GM18502 (cell line): Measurements from ENCODE around the gene HSD3B7.
A peak's percentile ranks its signal among the peaks of the same experiment; 100 is the strongest.

Source experiments
- ATAC-seq: cut with Tn5 transposase; IDR thresholded peaks from one replicate; pipeline ENCODE4 v1.9.1; 2021; ENCODE audit warnings: mild to moderate bottlenecking; ENCODE audit not compliant: unreplicated experiment, poor library complexity

HSD3B7 gene

DNA sequence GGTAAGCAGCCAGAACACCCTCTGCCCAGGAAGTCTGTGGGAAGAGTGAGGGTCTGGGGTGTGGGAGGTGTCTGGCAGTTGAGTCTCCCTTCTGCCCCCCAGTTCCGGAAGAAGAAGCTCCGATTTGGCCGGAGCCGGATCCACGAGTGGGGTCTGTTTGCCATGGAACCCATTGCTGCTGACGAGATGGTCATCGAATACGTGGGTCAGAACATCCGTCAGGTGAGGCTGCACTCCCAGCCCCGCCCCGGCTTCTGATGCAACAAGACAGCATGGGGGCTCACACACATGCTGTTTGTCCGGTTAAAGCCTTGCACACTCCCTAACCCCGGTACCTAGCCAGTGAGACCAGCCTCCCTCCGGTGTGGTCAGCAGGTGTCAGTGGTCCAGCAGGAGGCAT lies 4.0 kb upstream of the HSD3B7 start:
- ATAC-seq, result no peak

DNA sequence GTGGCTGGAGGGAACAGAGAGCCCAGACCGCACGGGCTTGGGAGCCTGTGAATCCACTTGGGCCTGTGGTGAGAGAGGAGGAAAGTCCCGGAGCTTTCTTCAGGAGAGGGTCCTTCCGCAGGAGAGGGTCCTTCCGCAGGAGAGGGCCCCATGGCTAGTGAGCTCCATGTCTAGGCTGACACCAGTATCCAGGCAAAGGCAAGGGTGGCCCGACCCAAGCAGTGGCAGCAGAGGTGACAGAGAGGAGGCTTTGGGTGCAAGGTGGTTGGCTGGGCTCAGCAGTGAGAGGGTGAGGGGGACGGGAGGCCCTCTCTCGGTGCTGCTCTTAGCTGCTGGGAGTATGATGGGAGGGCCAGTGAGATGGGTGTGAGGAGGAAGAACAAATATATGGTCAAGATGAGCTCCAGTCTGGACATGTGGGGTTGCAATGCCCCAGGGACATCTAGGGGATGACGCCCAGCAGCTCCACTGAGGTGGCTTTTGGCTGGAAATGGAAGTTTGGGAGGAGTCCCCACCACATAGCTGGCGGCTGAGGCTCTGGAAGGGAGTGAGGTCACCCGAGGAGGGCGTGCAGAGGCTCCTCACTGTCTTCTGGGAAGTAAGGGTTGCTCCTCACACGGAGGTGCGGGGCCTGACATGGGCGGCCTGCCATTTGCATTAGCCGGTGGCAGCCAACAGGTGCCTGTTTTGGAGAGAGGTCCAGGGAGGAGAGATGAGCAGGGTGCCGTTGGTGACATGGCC lies 2.3 kb upstream of the HSD3B7 start:
- no peak for ATAC-seq

DNA sequence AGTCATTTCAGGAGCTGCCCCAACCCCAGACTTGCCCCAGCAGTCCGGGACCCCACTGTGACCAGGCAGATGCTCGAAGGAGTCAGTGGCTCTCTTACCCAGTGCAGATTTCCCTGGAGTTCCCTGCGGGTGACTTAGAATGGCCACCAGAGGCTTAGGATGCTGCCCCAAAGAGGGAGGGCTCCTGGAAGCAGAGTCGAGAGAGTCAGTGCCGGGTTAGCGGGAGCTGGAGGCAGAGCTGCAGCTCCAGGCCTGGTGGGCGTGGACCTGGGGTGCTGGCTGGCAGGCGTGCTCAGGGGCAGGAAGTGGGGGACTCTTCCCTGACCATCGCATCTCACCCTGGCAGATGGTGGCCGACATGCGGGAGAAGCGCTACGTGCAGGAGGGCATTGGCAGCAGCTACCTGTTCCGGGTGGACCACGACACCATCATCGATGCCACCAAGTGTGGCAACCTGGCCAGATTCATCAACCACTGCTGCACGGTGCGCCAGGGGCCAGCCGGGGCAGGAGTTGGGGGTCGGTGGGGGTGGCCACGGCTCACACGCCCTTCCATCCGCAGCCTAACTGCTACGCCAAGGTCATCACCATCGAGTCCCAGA lies 1.6 kb upstream of the HSD3B7 start:
- ATAC-seq, result no peak

DNA sequence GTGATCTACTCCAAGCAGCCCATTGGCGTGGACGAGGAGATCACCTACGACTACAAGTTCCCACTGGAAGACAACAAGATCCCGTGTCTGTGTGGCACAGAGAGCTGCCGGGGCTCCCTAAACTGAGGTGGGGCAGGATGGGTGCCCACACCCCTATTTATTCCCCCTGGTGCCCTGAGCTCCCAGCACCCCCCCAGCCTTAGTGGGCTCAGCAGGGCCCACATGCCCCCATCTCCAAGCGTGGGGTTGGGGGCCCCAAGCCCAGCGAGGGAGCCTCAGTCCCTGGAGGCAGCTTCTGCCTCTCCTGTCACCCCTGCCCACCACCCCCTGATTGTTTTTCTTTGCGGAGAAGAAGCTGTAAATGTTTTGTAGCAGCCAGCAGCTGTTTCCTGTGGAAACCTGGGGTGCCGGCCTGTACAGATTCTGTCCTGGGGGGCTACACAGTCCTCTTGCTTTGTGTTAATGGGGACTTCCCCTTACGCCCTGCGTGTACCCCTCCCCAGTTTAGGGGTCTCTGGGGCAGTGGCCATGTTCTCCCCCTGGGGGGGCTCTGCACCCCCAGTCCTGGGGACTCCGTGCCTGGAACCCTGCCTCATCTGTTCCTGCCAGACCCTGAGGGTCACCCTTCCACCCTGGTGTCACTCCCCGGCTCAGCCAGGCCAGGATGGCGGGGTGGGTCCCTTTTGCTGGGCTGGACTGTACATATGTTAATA lies 953 bp upstream of the HSD3B7 start:
- no peak for ATAC-seq

DNA sequence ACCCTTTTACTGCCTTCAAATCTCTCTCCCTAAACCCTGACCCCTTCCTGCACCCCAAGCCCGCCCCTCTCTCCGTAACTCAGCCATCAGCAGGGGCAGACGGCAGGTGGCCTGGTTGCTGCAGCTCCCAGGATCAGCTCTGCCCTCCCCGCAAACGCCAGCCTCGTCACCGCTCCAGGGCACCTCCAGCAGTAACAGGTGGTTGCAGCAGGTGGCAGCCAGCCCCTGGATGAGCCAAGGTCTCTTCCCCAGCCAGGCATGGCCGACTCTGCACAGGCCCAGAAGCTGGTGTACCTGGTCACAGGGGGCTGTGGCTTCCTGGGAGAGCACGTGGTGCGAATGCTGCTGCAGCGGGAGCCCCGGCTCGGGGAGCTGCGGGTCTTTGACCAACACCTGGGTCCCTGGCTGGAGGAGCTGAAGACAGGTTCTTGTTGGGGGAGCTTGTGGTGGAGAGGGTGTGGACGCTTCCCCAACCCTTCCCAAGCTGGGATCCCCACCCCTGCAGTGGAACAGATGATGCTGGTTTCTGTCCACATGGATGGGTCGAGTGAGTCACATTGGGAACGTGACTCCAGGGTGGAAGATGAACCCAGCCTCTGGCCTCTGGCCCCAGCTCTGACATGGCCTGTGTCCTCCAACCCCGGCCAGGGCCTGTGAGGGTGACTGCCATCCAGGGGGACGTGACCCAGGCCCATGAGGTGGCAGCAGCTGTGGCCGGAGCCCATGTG lies 558 bp downstream of the HSD3B7 start:
- ATAC-seq, result no peak

DNA sequence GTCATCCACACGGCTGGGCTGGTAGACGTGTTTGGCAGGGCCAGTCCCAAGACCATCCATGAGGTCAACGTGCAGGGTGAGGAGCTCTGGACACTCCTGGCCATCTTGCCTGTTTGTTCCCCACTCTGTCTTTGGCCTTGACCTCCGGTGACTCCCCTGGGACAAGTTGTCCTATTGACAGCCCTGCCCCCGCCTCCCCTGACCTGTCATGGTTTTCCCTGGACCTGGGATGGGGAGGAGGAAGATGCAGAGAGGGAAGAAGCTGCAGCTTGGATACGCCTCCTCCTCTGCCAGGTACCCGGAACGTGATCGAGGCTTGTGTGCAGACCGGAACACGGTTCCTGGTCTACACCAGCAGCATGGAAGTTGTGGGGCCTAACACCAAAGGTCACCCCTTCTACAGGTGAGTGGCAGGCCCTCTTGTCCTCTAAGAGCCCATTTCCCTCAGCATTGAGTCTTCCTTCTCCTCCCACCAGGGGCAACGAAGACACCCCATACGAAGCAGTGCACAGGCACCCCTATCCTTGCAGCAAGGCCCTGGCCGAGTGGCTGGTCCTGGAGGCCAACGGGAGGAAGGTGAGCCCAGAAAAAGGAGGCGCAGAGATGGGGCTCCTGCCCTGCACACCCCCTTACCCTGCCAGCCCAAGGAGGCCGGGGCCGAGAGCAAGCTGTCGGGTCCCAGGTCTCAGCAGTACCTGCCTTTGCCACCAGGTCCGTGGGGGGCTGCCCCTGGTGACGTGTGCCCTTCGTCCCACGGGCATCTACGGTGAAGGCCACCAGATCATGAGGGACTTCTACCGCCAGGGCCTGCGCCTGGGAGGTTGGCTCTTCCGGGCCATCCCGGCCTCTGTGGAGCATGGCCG lies 1.4 kb downstream of the HSD3B7 start:
- no peak for ATAC-seq

DNA sequence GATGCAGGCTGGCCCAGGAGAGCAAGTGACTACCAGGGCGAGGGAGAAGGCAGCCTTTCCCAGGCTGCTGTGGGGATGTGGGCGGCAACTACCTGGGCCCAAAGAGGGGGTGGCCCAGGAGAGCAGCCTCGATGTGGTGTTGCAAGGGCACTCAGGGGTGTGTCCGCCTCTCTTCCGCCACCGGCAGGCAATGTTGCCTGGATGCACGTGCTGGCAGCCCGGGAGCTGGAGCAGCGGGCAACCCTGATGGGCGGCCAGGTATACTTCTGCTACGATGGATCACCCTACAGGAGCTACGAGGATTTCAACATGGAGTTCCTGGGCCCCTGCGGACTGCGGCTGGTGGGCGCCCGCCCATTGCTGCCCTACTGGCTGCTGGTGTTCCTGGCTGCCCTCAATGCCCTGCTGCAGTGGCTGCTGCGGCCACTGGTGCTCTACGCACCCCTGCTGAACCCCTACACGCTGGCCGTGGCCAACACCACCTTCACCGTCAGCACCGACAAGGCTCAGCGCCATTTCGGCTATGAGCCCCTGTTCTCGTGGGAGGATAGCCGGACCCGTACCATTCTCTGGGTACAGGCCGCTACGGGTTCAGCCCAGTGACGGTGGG lies 2.7 kb downstream of the HSD3B7 start:
- ATAC-seq, result no peak

DNA sequence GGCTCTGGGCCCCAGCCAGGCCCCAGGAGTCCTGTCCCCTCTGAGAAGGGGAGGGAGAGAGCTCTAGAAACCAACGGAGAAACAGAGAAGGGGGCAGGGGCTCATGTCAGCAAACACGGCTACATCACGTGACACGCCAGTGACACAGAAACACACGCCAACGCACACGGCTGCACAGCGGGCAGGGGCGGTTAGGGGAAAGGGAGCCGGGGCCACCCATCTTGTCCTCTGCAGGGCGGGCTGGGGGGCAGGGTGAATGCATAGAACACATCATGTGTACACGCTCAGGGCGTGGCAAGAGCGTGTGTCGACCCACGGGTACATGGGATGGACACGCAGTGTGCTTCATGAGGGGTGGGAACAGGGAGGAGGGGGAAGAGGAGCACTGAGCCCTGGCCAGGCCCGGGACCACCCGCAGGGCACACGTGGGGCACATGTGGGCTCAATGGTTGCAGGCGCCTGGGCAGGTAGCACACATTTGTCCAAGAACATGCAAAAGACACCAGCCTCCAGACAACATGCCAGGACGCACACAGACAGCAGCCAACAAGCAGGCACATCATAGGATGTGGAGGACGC lies 4.6 kb downstream of the HSD3B7 start:
- ATAC-seq, result no peak

DNA sequence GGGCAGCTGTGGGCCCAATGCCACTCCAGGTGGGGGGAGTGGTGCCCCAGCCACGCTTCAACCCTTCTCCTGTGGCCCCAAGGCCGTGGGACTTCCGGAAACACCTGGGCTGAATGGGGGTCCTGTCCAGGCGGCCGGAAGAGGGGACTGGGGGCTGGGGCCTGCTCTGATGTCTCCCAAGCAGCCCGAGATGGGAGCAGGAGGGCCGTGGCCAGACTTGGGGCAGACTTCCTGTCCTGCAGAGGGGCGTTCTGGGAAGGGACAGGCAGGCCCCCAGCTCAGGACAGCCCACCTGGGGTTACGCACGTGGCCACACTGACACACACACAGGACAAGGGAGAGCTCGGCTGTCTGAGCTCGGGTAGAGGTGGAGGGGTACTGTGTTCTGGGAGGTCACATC lies 5.1 kb downstream of the HSD3B7 start:
- no peak for ATAC-seq

DNA sequence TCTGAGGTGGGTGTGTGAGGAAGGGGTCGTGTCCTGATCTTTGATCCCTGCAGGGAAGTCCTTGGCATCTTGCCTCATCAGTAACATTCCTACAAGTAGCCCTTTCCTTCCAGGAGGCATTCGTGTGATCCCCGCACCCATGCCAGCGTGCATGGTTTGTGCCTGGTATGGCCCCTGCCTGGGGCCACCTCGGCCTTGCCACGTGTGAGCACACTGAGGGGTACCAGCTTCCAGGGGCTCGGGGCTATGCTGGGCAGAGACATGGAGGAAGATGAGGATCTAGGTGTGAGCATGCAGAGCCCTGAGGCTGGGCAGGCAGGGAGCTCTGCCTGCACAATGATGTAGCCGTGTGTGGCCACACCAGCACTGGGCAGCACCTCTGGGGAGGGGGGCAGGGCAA lies 6.0 kb downstream of the HSD3B7 start:
- no peak for ATAC-seq

DNA sequence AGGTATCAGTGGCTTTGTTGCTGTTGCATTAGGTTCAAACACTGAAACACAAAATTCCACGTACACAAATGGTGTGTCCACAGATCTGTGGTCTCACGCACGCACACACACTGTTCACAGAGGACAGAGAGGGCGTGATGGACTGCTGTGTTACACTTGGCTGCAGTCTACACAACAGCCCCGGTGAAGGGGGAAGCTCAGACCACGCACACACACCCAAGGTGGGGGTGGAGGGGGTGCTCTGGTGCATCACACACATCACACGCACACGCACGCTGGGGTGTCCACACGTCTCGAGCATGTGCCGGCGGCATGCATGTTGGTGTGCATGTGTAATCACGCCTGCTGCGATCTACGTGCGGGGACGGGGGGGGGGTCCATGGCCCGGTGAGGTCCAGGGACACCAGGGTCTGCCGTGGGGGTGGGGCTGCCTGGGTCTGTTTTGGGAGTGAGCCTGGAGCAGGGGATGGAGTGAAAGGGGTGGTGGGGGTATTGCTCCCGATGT lies 7.3 kb downstream of the HSD3B7 start:
- ATAC-seq, result no peak

DNA sequence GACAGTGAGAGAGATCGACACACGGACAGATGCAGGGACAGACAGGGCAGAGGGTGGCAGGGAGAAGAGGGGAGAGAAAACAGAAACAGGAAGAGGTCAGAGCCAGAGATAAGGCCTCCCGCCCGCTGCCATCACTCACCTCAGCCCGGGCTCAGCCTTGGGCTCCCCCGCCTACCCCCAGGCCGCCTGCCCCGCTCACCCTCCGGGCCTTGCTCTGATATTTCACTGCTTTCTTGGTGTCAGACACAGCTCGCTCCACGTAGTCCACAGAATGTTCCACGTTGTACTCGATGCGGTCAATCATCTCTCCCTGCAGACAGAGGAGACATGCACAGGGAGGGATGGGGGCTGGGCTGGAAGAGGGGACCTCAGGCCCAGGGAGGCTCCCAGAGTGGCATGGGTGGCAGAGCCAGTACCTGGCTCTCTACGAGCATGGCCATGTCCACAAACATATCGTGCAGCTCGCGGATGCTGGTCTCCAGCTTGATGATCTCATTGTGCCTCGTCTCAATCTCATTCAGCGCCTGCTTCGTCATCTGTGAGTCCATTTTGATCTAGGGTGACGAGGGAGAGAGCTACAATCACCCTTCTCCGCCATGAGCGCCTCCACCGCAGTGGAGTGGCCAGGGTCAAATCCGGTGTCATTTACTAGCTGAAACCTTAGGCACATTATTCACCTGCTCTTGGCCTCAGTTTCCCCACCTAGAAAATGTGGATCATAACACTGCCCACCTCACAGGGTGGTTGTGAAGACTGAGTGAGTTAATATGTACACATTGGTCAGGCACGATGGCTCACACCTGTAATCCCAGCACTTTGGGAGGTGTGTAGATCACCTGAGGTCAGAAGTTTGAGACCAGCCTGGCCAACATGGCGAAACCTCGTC lies 8.2 kb downstream of the HSD3B7 start:
- no peak for ATAC-seq

DNA sequence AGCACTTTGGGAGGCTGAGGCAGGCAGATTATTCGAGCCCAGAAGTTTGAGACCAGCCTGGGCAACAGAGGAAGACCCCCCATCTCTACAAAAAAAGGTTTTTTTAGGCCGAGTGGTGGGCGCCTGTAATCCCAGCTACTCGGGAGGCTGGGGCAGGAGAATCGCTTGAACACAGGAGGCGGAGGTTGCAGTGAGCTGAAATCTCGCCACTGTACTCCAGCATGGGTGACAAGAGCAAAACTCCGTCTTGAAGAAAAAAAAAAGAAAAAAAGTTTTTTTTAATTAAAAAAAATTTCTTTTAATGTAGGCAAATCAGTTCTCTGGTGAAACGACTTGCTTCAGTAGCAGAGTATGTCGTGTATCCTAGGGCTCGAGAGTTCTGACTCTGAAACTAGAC lies 10.9 kb downstream of the HSD3B7 start:
- no peak for ATAC-seq

DNA sequence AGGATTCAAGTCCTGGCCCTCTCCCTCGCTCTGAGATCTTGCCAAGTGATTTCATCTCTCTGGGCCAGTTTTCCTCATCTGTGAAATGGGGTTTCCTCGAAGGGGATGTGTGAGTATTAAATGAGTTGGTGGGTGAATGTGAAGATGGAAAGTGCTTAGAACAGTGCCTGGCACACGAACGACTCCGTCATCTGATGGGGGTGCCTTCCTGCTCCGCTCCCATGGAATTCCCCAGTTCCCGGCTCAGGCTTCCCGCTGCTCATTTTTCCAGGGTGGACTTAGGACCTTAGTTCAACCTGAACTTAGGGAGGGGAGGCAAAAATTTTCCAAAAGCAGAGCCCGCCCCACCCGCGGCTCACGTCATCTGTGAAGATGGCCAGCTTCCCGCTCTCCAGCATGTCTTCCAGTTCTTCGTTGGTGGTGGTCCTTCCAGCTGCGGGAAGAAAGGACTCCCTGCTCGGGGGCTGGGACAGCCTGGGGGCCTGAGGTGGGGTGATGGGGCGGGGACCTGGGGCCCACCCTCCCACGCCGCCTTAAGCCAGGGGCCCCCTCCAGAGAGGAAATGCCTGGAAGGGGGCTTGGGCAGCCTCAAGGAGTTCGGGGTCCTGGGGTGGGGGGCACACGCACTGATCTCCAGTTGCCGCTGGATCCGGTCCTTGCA lies 11.4 kb downstream of the HSD3B7 start:
- peak; percentile 2 for ATAC-seq

DNA sequence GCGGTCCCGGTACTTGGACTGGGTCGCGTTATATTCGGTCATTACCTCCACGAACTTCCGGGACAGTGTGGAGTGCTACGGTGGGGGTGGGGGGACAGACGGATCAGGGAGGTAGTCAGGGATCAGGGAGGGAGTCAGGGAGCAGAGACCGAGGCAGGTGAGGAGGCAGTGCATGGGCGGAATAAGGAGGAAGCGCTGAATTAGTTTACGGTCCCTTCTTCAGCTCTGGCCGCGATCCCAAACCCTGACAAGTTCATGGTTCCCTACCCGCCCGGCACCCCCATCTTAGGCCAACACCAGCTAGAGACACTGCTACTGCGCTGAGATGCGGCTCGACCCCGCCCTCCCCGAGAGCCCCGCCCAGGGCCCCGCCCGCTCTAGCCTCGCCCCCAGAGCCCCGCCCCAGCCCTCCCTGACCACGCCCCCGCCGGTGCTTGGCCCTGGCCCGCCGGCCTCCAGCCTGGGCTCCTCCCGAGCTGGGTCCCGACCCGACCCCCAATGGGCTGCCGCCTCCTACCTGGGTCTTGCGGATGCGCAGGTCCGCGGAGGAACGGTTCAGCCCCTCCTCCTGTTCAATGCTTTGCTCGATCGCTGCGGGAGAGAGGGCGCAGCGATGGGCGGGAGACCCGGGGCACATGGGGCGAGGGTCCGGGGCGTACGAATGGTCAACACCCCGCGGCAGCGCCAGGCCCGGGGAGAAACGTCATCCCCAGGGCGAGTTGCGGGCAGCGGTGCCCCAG lies 12.1 kb downstream of the HSD3B7 start:
- peak; percentile 80 for ATAC-seq

DNA sequence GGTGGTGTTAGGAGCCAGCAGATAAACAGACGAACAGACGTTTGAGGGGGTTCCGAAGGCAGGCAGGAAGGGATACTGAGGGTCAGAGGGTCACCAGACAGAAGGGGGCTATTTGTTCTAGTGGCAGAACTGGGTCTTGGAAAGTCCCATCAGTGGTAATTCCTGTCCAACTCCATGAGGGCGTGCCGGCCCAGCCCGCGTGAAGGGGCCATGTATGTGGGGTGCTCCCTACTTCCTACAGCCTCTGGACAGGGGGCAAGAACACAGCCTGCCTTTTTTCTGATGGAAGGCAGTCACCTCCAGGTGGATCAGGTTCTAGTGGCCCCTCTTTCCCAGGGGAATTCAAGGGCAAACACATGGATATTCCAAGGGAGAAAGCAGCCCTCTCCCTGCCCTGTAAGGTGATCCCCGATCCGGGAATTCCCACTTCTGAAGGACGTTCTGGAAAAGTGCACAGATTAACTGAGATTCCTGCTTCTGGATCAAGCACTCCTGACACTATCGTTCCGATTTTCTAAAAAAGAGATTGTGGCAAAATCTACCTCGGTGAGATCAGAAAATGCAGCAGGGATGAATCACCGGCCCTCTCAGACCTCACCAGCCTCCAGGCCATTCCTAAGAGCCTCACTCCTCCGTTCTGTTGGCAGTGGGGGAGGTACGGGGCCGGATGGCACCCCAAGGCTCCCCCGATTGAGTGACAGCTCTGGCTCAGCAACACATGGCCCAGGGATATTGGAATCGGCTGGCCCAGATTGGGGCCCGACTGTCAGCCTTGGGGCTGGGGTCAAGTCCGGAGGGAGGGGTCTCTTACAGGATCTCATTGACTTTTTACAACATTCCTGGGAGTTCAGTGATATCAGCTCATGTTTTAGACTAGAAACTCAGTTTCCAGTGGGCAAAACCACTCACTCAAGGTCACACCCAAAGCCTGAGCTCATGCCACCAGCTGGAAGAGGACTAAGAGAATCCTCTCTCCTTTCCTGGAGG lies 13.0 kb downstream of the HSD3B7 start:
- ATAC-seq, result no peak
